Retinal pigment epithelial cell (primary cell): Measurements from ENCODE around the gene RNU6-1.

Source experiments
- DNase-seq: peaks from one replicate; pipeline ENCODE4 v3.0.0-alpha.2; 2010; ENCODE audit warnings: low read depth
- H3K4me3 ChIP-seq: 2 replicates; pipeline ENCODE4 v1.5.1; 2011; ENCODE audit warnings: mild to moderate bottlenecking, low read length, control low read depth, moderate library complexity
- TF ChIP-seq, protein P1 (sequence below): conservative IDR thresholded peaks from 2 replicates; pipeline ENCODE4 v1.5.1; 2011; ENCODE audit warnings: low read depth, low read length, control low read depth, inconsistent platforms

RNU6-1 gene

DNA sequence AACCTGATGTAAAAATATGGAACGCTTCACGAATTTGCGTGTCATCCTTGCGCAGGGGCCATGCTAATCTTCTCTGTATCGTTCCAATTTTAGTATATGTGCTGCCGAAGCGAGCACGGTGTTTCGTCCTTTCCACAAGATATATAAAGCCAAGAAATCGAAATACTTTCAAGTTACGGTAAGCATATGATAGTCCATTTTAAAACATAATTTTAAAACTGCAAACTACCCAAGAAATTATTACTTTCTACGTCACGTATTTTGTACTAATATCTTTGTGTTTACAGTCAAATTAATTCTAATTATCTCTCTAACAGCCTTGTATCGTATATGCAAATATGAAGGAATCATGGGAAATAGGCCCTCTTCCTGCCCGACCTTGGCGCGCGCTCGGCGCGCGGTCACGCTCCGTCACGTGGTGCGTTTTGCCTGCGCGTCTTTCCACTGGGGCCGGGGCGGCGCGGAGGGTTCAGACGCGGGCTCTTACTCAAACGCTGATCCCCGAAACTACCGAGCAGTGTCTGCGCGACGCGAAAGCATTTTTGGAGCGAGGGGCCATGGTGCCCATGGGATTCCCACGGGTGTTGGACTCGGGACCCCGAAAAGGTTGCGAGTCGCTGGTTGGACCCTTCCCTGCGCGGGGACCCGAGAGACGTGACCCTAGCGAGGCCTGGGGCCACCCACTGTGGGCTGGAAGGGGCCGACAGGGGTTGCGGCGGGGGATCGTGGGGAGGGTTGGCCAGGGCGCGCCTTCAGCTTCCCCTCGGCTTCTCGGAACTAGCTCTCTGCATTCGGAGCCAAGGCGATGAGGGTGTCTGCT is at the start of gene RNU6-1:
TSS of gene RNU6-1 (minus strand) at position 117 of the 820 bp plus-strand sequence.
- H3K4me3 ChIP-seq: peak within 1 kb of the TSS; percentile 96
- DNase-seq: peak; percentile 64
- TF ChIP-seq, protein P1, sequence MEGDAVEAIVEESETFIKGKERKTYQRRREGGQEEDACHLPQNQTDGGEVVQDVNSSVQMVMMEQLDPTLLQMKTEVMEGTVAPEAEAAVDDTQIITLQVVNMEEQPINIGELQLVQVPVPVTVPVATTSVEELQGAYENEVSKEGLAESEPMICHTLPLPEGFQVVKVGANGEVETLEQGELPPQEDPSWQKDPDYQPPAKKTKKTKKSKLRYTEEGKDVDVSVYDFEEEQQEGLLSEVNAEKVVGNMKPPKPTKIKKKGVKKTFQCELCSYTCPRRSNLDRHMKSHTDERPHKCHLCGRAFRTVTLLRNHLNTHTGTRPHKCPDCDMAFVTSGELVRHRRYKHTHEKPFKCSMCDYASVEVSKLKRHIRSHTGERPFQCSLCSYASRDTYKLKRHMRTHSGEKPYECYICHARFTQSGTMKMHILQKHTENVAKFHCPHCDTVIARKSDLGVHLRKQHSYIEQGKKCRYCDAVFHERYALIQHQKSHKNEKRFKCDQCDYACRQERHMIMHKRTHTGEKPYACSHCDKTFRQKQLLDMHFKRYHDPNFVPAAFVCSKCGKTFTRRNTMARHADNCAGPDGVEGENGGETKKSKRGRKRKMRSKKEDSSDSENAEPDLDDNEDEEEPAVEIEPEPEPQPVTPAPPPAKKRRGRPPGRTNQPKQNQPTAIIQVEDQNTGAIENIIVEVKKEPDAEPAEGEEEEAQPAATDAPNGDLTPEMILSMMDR: no peak

DNA sequence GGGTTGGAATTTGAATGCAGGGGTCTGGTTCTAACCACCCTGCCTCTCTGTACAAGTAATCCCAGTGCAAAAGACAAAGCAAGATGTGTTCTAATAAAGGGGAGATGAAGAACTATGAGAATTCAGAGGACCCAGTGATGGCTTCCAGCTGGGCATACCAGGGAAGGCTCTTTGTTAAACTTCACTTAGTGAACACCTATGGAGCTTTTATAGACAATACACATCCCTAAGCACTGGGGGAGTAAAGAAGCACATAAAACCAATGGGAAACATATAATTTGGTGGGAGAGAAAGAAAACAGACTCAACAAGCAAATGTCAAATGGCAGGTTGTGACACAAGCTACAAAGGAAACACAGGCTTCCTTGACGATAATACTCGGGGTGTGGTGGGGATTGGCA is 47.9 kb upstream of the RNU6-1 start:
- no peak overlapping the region for H3K4me3 ChIP-seq
- no peak for DNase-seq
- TF ChIP-seq, protein P1: no peak

DNA sequence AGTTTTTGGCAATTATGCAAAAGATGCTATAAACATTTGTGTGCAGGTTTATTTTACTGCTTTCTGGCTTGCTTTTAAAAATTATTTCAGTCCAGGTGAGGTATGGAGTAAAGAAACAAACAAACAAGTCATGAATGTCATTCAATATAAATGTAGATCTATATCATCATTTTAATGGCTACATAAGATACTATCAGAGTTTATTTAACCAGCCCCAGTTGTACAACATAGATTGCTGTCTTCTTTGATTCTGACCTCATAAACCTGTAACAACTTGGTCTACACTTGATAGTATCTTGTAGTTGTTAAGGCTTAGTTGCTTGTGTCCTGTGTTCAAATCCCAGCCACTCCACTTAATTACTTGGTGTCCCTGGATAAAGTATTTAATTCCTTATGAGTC is 46.0 kb upstream of the RNU6-1 start:
- no peak for DNase-seq

DNA sequence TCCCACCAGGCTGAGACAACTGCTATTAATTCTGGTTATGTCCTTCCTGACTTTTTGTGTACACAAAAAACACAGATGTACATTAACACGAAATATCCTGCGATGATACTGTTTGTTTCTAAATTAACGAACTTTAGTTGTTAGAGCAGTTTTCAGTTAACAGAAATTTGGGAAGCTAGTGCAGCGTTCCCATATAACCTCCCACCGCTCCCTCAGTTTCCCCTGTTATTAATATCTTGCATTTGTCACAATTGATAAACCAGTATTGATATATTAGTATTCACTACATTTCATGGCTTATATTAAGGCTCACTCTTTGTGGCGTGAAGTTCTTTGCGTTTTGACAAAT is 45.3 kb upstream of the RNU6-1 start:
- peak overlapping the region; percentile 42 for H3K4me3 ChIP-seq
- TF ChIP-seq, protein P1: no peak
- DNase-seq: no peak

More for the DNA sequence above, 46.0 kb upstream of the RNU6-1 start:
- H3K4me3 ChIP-seq: no peak overlapping the region
- TF ChIP-seq, protein P1: no peak

DNA sequence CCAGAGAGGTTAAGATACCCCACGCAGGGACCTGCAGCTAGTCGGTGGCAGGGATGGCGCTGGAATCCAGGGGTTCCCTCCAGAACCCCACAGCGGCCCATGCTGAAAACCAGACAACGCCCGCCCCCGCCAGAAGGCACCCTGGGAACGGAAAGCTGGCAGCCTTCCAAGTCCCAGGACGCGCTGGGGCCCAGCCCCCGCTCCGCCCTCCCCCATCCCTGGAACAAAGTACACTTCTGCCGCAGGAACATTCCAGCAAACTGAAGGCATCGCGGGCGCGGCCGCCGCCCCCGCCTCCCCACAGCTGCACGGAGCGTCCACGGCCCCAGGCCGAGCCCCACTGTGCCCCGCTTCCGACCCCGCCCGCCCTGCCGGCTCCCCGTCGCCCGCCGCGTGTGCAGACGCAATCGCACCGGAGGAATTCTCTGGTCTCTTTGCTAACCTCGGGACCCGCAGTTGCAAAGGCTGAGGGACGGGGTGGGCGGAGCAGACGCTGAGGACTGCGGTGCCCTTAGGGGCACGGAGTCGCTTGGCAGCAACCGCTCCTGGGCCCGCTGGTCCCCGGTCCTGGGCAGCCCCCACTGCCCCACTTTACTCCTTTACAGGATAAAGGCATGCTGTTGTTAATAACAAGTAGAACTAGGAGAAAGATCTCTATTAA is 44.8 kb upstream of the RNU6-1 start:
- TF ChIP-seq, protein P1: no peak
- DNase-seq: peak; percentile 56
- peak overlapping the region; percentile 42 for H3K4me3 ChIP-seq

DNA sequence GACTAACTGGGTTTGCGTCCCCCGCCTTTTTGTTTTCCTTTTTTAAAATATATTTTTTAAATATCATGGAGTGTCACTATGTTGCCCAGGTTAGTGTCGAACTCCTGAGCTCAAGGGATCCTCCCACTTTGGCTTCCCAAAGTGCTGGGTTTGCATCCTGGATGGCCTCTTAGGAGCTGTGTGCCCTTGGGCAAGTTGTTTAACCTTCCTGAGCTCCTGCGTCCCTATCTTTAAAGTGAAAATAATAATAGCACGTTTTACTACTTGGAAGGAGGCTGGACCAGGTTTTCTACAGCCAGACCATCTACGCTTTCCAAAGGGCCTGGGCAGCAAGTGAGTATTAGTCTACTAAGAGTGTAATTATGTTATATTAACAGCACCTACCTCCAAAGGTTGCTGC is 44.2 kb upstream of the RNU6-1 start:
- TF ChIP-seq, protein P1: no peak
- no peak overlapping the region for H3K4me3 ChIP-seq
- DNase-seq: no peak
